HG02763 (cell line): ENCODE data around the gene ITCH.
"Not testable (repeated sequence)": the region's sequence is repeated elsewhere in the genome, so short reads cannot be mapped to it uniquely, and the experiment has no call there.

Experiments
- ATAC-seq: cut with Tn5 transposase; IDR thresholded peaks from one replicate; pipeline ENCODE4 v1.9.1; 2021; ENCODE audit warnings: mild to moderate bottlenecking, moderate library complexity; ENCODE audit not compliant: unreplicated experiment

Gene ITCH

GRCh38 chr20:34343458-34344211, 19.4 kb upstream of the ITCH start:
- ATAC-seq: no peak

GRCh38 chr20:34344238-34344637, 18.8 kb upstream of the ITCH start:
- ATAC-seq: no peak

GRCh38 chr20:34345402-34345736, 17.7 kb upstream of the ITCH start:
- ATAC-seq: no peak

GRCh38 chr20:34345839-34346532, 17.1 kb upstream of the ITCH start:
- not testable (repeated sequence) for ATAC-seq

GRCh38 chr20:34346533-34346865, 16.6 kb upstream of the ITCH start:
- not testable (repeated sequence) for ATAC-seq

- no peak for ATAC-seq
Measured at GRCh38 chr20:34347571-34347970, 15.5 kb upstream of the ITCH start.

- ATAC-seq: no peak
Measured at GRCh38 chr20:34350095-34350494, 13.0 kb upstream of the ITCH start.

- not testable (repeated sequence) for ATAC-seq
Measured at GRCh38 chr20:34353467-34353866, 9.6 kb upstream of the ITCH start.

GRCh38 chr20:34355427-34355826, 7.6 kb upstream of the ITCH start:
- ATAC-seq: no peak

GRCh38 chr20:34359729-34360128, 3.3 kb upstream of the ITCH start:
- not testable (repeated sequence) for ATAC-seq

GRCh38 chr20:34362502-34363061, 491 bp upstream of the ITCH start:
- no peak for ATAC-seq

- ATAC-seq: peak; percentile 42
Measured at GRCh38 chr20:34363465-34364222, 571 bp downstream of the ITCH start.

- no peak for ATAC-seq
Measured at GRCh38 chr20:34364223-34364506, 1.1 kb downstream of the ITCH start.

GRCh38 chr20:34365765-34366213, 2.7 kb downstream of the ITCH start:
- peak; percentile 46 for ATAC-seq

- ATAC-seq: no peak
Measured at GRCh38 chr20:34367155-34367554, 4.1 kb downstream of the ITCH start.

GRCh38 chr20:34367911-34368310, 4.8 kb downstream of the ITCH start:
- not testable (repeated sequence) for ATAC-seq

- ATAC-seq: no peak
Measured at GRCh38 chr20:34368547-34368946, 5.5 kb downstream of the ITCH start.

GRCh38 chr20:34369265-34369664, 6.2 kb downstream of the ITCH start:
- no peak for ATAC-seq

- no peak for ATAC-seq
Measured at GRCh38 chr20:34370062-34370461, 7.0 kb downstream of the ITCH start.

GRCh38 chr20:34373445-34373844, 10.4 kb downstream of the ITCH start:
- no peak for ATAC-seq

GRCh38 chr20:34374209-34374760, 11.2 kb downstream of the ITCH start:
- ATAC-seq: no peak
